Activated naive CD4-positive, alpha-beta T cell treated with anti-CD3 and anti-CD28 coated beads, Interleukin-2, amount 50 U/mL, for 24 hours (primary cell): ENCODE results near the gene FEV.

Source experiments
- H3K27ac Mint-ChIP-seq: one replicate; pipeline ENCODE4 v1.8.0; 2021; ENCODE audit warnings: mild to moderate bottlenecking, mixed read lengths
- H3K27me3 Mint-ChIP-seq: one replicate; pipeline ENCODE4 v1.8.0; 2021; ENCODE audit warnings: mixed read lengths
- H3K36me3 Mint-ChIP-seq: one replicate; pipeline ENCODE4 v1.8.0; 2021; ENCODE audit warnings: mixed read lengths
- H3K4me1 Mint-ChIP-seq: one replicate; pipeline ENCODE4 v1.8.0; 2021; ENCODE audit warnings: mixed read lengths
- H3K4me3 Mint-ChIP-seq: one replicate; pipeline ENCODE4 v1.8.0; 2021; ENCODE audit warnings: mild to moderate bottlenecking, mixed read lengths
- H3K9me3 Mint-ChIP-seq: one replicate; pipeline ENCODE4 v1.8.0; 2021; ENCODE audit warnings: mixed read lengths

FEV gene

GRCh38 chr2:218970894-218971293 is 14.1 kb downstream of the FEV start:
- Mint-ChIP-seq H3K36me3 (no peaks in the 10 kb centered on the region), H3K9me3 (peaks cover 11% of the 10 kb centered on the region), H3K27ac (no peak overlapping the region), H3K4me3 (no peak overlapping the region), H3K27me3 (peaks cover 52% of the 10 kb centered on the region), H3K4me1 (no peaks in the 10 kb centered on the region)

- Mint-ChIP-seq H3K27me3 (peaks cover 51% of the 10 kb centered on the region), H3K9me3 (no peaks in the 10 kb centered on the region), H3K36me3 (peaks cover 1% of the 10 kb centered on the region), H3K27ac (no peak overlapping the region), H3K4me1 (peaks cover 10% of the 10 kb centered on the region), H3K4me3 (no peak overlapping the region)
Measured at GRCh38 chr2:218964041-218964771, 20.8 kb downstream of the FEV start.

- Mint-ChIP-seq H3K4me1 (peaks cover 13% of the 10 kb centered on the region), H3K27me3 (peaks cover 53% of the 10 kb centered on the region), H3K9me3 (no peaks in the 10 kb centered on the region), H3K36me3 (peaks cover 1% of the 10 kb centered on the region), H3K27ac (no peak overlapping the region), H3K4me3 (no peak overlapping the region)
Measured at GRCh38 chr2:218963601-218964000, 21.4 kb downstream of the FEV start.

GRCh38 chr2:218962859-218963492 is 22.0 kb downstream of the FEV start:
- Mint-ChIP-seq H3K27ac (no peak overlapping the region), H3K4me3 (no peak overlapping the region)

DNA sequence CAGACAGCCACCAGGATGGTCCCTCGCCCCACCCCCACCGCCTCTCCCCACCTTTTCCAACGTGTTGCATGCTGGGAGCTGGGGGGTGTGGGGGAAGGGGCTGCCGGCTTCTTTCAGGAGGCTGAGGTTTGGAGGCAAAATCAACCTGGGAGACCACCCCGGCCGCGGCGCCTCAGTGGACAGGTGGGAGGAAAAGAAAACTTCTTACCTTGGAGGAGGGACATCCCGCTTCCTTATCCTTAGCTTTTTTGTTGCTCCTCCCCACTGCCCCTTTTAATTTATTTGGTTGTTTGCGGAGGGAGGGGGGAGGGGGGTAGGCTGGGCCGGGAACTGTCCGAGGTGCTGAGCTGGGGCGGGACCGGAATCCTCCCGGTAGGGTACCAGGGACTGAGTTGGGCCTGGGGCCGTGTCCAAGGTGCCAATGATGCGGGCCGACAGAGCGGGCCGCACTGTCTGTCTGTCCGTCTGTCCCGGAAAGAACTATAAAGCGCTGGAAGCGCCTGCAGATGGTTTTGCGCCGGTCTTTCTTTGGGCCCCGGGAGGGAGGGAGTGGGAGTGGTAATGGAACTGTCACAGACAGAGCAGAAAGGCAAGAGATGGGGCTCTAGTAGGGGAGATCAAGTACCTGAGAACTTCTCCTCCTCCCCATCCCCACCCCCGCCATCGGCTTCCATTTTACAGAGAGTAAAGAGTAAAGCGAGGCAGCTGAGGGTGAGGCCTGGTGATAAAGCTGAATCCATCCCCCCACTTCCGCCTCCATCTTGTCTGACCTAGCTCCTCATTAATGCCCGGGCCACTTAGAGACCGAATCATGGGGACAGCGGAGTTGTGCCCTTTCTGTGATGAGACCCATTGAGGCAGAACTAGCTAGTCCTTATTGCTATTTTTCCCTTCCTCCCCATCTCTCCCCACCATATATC is 23.1 kb downstream of the FEV start:
- no peaks in the 10 kb centered on the region for H3K9me3 Mint-ChIP-seq
- H3K4me1 Mint-ChIP-seq = peaks cover 13% of the 10 kb centered on the region
- H3K27ac Mint-ChIP-seq = peak overlapping the region; percentile 83
- H3K4me3 Mint-ChIP-seq = no peak overlapping the region
- H3K27me3 Mint-ChIP-seq = peaks cover 62% of the 10 kb centered on the region
- peaks cover 1% of the 10 kb centered on the region for H3K36me3 Mint-ChIP-seq

More at GRCh38 chr2:218962859-218963492, 22.0 kb downstream of the FEV start:
- Mint-ChIP-seq H3K4me1 (peaks cover 13% of the 10 kb centered on the region), H3K27me3 (peaks cover 57% of the 10 kb centered on the region), H3K36me3 (peaks cover 1% of the 10 kb centered on the region), H3K9me3 (no peaks in the 10 kb centered on the region)

- H3K27ac Mint-ChIP-seq = no peak overlapping the region
- H3K36me3 Mint-ChIP-seq = peaks cover 1% of the 10 kb centered on the region
- H3K4me3 Mint-ChIP-seq = peak overlapping the region; percentile 64
- peaks cover 63% of the 10 kb centered on the region for H3K27me3 Mint-ChIP-seq
- no peaks in the 10 kb centered on the region for H3K9me3 Mint-ChIP-seq
- peaks cover 13% of the 10 kb centered on the region for H3K4me1 Mint-ChIP-seq
Measured at GRCh38 chr2:218961229-218961628, 23.8 kb downstream of the FEV start.

DNA sequence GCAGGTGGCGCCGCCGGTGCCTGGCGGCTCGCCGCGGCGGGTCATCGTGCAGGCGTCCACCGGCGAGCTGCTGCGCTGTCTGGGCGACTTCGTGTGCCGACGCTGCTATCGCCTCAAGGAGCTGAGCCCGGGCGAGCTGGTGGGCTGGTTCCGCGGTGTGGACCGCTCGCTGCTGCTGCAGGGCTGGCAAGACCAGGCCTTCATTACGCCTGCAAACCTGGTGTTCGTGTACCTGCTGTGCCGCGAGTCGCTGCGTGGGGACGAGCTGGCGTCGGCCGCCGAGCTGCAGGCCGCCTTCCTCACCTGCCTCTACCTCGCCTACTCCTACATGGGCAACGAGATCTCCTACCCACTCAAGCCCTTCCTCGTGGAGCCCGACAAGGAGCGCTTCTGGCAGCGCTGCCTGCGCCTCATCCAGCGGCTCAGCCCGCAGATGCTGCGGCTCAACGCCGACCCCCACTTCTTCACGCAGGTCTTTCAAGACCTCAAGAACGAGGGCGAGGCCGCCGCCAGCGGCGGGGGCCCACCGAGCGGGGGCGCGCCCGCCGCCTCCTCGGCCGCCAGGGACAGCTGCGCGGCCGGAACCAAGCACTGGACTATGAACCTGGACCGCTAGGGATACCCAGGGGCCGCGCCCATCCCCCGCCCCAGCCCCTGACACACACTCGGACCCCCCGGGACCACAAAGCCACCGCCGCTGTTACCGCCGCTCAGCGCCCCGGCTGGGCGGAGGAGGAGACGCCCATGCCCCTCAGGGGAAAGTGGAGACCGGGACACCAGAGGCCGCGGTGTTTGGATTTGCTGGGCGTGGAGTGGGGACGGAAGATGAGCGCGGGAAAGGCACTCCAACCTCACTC is 24.4 kb downstream of the FEV start:
- peaks cover 60% of the 10 kb centered on the region for H3K27me3 Mint-ChIP-seq
- H3K36me3 Mint-ChIP-seq = peaks cover 1% of the 10 kb centered on the region
- peaks cover 13% of the 10 kb centered on the region for H3K4me1 Mint-ChIP-seq
- H3K27ac Mint-ChIP-seq = no peak overlapping the region
- H3K4me3 Mint-ChIP-seq = peak overlapping the region; percentile 64
- no peaks in the 10 kb centered on the region for H3K9me3 Mint-ChIP-seq

DNA sequence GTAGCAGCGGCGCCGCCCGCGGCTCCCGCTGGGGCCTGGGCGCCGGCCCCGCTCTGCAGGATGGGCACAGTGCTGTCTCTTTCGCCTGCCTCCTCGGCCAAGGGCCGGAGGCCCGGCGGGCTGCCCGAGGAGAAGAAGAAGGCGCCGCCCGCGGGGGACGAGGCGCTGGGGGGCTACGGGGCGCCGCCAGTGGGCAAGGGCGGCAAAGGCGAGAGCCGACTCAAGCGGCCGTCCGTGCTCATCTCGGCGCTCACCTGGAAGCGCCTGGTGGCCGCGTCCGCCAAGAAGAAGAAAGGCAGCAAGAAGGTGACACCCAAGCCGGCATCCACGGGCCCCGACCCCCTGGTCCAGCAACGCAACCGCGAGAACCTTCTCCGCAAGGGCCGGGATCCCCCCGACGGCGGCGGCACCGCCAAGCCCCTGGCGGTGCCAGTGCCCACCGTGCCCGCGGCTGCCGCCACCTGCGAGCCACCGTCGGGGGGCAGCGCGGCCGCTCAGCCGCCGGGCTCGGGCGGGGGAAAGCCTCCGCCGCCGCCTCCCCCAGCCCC is 25.1 kb downstream of the FEV start:
- Mint-ChIP-seq H3K36me3 (peaks cover 1% of the 10 kb centered on the region), H3K4me1 (peaks cover 13% of the 10 kb centered on the region), H3K4me3 (no peak overlapping the region), H3K9me3 (no peaks in the 10 kb centered on the region), H3K27ac (no peak overlapping the region), H3K27me3 (peaks cover 62% of the 10 kb centered on the region)

GRCh38 chr2:218959141-218959731 is 25.7 kb downstream of the FEV start, which contains the start of gene CDK5R2:
CDK5R2 (plus strand) TSS chr2:218959666; CDS start chr2:218959821, 155 bp downstream.
- Mint-ChIP-seq H3K36me3 (peaks cover 1% of the 10 kb centered on the region), H3K4me3 (peak within 1 kb of the TSS; percentile 75), H3K27ac (no peak within 1 kb of the TSS), H3K4me1 (peaks cover 13% of the 10 kb centered on the region), H3K27me3 (peaks cover 60% of the 10 kb centered on the region), H3K9me3 (no peaks in the 10 kb centered on the region)

- no peaks in the 10 kb centered on the region for H3K36me3 Mint-ChIP-seq
- H3K27ac Mint-ChIP-seq = no peak overlapping the region
- H3K9me3 Mint-ChIP-seq = no peaks in the 10 kb centered on the region
- peaks cover 53% of the 10 kb centered on the region for H3K27me3 Mint-ChIP-seq
- H3K4me3 Mint-ChIP-seq = peak overlapping the region; percentile 20
- peaks cover 13% of the 10 kb centered on the region for H3K4me1 Mint-ChIP-seq
Measured at GRCh38 chr2:218958276-218958675, 26.7 kb downstream of the FEV start.

DNA sequence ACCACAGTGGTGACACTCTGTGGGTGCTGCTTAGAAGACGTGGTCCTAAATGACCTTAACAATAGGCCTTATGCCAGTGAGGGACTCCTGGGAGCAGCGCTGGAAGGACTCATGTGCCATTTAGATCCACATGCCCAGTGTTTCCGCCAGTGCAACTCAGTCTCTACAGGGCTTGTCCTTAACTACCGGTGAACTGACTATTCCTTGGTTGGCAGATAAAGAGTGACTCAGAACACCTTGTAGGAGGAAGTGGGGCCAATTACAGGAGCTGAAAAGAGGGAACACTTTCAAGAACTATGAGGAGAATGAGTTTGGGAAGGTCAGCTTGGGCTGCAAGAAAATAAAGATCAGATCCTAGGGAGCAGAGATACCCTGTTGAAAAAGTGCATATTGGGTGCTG is 27.3 kb downstream of the FEV start:
- Mint-ChIP-seq H3K9me3 (no peaks in the 10 kb centered on the region), H3K27ac (no peak overlapping the region), H3K4me1 (peaks cover 13% of the 10 kb centered on the region), H3K4me3 (no peak overlapping the region), H3K27me3 (peaks cover 52% of the 10 kb centered on the region), H3K36me3 (no peaks in the 10 kb centered on the region)

- peaks cover 48% of the 10 kb centered on the region for H3K27me3 Mint-ChIP-seq
- H3K4me1 Mint-ChIP-seq = peaks cover 9% of the 10 kb centered on the region
Measured at GRCh38 chr2:218956039-218956438, 28.9 kb downstream of the FEV start.

GRCh38 chr2:218954541-218955300 is 30.3 kb downstream of the FEV start:
- H3K9me3 Mint-ChIP-seq = no peaks in the 10 kb centered on the region
- peaks cover 47% of the 10 kb centered on the region for H3K27me3 Mint-ChIP-seq

More at GRCh38 chr2:218956039-218956438, 28.9 kb downstream of the FEV start:
- no peaks in the 10 kb centered on the region for H3K36me3 Mint-ChIP-seq
- no peak overlapping the region for H3K27ac Mint-ChIP-seq
- H3K4me3 Mint-ChIP-seq = no peak overlapping the region
- H3K9me3 Mint-ChIP-seq = no peaks in the 10 kb centered on the region

More at GRCh38 chr2:218954541-218955300, 30.3 kb downstream of the FEV start:
- H3K4me3 Mint-ChIP-seq = no peak overlapping the region
- peaks cover 4% of the 10 kb centered on the region for H3K4me1 Mint-ChIP-seq
- H3K27ac Mint-ChIP-seq = no peak overlapping the region
- H3K36me3 Mint-ChIP-seq = no peaks in the 10 kb centered on the region
